ENCODE measurements around the gene SRM. TPM values are rescaled to one million over a fixed set of nuclear protein-coding genes. Genes with fewer than 3 reads are reported as not detected.
"Not testable (repeated sequence)": the region's sequence is repeated elsewhere in the genome, so short reads cannot be mapped to it uniquely, and the experiment has no call there.

SRM gene
- total RNA-seq, 1 donor from 2014 or later: 58.0 TPM

DNA sequence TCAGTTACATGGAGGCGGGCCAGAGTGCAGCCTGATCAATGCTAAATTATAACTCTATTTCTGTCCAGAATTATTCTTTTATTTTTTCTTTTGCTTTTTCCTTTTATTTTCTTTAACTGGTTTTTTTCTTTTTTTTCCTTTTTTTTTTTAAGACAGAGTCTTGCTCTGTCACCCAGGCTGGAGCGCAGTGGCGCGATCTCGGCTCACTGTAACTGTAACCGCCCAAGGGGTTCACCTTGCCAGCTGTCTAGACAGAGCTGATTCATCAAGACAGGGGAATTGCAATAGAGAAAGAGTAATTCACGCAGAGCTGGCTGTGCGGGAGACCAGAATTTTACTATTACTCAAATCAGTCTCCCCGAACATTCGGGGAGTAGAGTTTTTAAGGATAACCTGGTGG lies 8.7 kb downstream of the SRM start:
- intact Hi-C loops (cut with DNase I): loop anchor here (10.0 kb wide), 1 partner anchor 674 kb away; no protein-coding TSS in a partner anchor
- DNase-seq (ENCODE audit: low spot score): not testable (repeated sequence)

DNA sequence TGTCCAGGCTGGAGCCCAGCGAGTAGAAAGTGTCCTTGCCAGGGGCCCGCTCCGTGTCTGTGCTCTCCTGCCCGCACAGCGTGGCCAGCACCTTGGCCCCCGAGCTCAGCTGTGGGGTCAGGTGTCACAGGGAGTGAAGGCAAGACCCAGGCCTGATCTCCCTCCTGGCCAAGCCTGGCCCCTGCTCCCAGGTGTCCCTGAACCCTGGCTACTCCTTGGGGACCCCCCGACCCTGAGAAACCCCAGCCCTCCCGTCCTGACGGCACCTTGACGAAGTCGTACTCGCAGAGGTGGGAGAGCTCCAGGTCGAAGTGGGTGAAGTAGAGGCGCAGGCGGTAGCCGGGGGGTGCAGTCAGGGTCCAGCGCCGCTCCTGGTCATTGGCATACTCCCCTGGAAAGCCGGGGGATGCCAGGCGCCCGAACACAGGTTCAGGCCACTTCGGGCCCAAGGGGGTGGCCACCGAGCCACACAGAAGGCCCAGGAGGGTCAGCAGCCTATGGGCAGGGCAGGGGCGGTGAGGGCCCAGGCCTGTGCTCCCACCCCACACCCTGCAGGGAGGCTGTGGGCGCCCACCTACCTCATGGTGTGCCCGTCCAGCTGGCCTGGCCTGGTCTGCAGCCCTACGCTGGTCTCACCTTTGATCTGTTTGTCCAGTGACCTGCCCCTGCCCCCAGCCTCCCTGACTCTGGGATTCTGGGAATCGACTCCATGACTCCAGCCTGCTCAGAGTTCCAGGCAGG lies 13.0 kb downstream of the SRM start, which contains the start of gene MASP2:
TSS of gene MASP2 (minus strand) at position 615 of the 741 bp plus-strand sequence. CDS start at position 583, 32 bp downstream.
- intact Hi-C loops (cut with DNase I): no loop called here
- DNase-seq (ENCODE audit: low spot score): no peak

DNA sequence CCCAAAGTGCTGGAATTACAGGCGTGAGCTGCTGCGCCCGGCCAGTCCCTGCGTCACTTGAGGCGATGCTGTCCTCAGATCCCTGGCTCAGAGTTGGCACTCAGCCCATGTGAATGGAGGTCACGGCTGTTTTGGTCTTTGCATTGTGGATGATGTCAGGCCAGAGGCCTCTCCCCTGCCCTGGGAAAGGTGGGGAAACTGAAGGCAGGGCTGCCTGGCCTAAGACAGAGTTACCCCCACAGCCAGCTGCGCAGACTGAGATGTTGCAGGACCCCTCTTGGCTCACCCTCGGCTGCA lies 13.6 kb downstream of the SRM start:
- intact Hi-C loops (cut with DNase I): no loop called here

DNA sequence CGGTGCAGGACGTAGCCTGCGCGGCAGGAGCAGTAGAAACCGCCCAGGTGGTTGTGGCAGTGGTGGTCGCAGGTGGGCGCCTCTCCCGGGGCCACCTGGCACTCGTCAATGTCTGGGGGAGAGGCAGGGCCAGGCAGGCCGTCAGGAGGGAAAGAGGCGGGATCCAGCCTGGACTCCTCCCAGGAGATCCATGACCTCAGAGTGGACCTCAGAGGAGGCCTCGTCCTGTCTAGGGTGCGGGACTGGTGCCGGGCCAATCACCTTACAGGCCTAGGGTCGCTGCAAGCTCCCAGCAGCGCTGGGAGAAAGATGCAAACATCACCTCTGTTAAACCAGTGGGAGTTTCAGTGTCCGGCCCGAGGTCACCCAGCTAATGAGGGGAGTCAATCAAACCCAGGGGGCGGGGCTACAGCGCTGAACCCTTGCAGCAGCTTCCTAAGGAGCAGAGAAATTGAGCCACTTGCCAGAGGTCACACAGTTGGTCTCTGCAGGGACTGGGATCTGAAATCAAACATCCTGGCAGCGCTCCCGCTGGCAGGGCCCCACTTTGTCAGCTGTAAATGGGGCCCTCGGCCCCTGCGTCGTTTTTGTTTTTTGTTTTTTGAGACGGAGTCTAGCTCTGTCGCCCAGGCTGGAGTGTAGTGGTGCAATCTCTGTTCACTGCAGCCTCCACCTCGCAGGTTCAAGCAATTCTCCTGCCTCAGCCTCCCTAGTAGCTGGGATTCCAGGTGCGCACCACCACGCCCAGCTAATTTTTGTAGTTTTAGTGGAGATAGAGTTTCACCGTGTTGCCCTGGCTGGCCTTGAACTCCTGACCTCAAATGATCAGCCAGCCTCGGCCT lies 14.2 kb downstream of the SRM start:
- intact Hi-C loops (cut with DNase I): no loop called here
- DNase-seq (ENCODE audit: low spot score): no peak

More for the DNA sequence above, 13.6 kb downstream of the SRM start:
- DNase-seq (ENCODE audit: low spot score): no peak

DNA sequence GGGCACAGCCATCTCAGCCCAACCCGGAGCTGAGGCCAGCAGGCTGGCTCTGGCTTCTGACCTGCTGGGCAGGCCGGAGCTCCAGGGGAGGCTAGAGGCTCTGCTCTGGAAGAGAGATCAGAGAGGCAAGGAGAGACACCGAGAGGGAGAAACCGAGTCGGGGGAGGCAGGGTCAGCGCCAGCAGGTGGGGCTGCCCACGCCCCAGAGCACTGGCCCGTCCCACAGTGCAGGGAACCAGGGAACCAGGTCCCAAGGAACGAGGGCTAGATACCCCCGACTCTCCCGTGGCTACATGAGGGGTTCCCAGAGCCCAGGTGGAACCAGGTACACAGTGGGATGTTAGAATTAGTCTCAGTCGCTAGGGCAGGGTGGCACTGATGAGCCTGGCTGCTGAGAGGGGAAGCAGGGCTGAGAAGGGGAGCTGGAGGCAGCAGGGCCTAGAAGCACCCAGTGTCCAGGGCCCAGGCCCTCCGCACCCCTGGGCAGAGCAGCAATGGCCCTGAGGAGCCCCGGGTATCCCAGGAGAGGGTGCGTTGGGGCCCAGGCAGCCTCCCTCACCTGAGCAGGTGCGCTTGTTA lies 14.9 kb downstream of the SRM start:
- no peak for DNase-seq (ENCODE audit: low spot score)
- intact Hi-C loops (cut with DNase I): no loop called here

DNA sequence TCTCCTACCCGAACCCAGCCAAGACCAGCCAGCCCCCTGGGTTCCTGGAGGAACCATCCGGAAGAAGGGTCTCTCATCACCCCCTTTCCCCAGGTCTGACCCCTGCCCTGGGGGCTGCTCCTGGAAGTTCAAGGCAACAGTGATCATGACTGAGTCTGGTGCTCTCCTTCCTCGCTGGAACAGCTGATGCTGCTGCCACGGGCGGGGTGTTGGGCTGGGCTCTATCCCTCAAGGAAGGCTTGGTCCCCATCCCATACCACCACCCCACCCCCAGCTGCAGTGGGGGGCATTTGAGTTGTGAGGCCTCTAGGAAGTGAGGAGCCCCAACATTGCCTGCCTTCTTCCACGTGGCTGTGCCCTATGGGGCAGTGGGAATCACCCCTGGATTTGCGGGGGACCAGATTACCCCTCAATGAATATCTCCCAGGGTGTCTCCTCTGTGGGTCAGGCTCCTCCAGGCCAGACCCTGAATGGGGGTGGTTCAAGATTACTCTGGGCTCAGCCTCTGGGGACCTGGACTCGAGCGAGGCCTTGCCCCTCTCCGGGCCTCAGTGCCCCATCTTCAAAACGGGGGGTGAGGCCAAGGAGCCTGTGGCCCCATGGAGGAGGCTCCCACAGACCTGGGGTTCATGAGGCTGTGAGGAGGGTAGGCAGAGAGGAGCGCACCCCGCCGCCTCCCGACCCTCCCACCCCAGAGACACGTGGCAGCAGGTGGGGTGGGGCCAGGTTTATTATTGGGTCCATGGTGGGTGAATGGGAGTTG lies 15.6 kb downstream of the SRM start:
- no peak for DNase-seq (ENCODE audit: low spot score)
- intact Hi-C loops (cut with DNase I): no loop called here

DNA sequence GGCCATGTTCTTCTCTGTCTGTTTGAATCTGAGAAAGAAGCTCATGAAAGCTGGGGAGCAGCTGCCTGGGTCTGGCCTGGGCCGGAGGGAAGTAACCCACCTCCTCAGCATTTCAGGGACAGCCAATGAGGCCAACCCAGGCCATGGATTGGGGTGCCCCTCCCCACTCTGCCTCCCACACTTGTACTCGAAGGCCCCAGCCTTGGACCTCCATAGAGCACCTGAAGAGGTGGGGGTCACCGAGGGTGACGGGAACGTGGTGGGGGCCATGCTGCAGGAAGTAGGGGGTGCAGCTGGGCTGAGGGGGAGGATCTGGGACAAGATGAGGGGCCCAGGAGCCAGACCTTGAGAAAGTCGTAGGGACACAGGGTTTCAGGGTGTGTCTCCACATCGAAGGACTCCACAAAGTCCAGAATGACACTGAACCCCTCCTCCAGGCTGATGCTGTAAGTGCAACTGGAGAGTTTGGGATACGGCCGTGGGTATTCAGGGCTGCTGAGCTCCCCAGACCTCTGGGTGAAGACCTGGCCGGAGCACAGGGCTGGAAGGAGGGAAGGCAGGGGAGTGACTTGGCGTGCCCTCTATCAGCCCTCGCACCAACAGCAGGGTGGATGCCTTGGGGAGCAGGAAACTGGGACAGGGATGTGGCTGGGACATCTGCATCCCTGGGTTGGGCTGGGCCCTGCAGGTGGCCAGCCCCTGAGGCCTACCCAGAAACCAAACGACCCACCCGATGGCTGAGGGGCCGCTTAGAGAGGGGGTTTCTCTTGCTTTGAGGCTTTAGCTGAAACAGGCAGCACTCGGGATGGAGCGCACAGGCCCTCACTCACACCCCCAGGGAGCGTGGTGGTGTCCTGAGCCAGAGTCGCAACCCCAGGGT lies 16.6 kb downstream of the SRM start:
- DNase-seq (ENCODE audit: low spot score): no peak
- intact Hi-C loops (cut with DNase I): no loop called here

DNA sequence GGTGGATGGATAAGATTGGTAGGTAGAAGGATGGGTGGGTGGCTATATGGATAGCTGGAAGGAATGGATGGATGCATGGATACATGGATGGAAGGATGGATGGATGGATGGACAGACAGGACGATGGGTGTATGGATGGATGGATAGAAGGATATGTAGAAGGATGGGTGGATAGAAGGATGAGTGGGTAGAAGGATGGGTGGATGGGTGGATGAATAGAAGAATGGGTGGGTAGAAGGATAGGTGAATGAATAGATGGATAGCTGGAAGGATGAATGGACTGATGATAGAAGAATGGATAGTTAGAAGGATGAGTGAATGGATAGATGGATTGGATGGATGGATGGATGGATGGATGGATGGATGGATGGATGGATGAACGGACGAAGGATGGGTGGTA lies 17.8 kb downstream of the SRM start:
- no peak for DNase-seq (ENCODE audit: low spot score)
- intact Hi-C loops (cut with DNase I): no loop called here

DNA sequence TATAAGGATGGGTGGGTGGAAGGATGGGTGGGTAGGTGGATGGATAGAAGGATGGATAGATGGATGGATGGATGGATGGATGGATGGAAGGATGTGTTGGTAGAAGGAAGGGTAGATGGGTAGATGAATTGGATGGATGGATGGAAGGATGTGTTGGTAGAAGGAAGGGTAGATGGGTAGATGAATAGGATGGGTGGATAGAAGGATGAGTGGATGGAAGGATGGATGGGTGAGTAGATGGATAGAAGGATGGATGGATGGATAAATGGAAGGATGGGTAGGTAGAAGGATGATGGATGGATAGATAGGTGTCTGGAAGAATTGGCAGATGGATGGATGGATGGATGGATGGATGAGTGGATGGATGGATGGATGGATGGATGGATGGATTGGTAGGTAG lies 18.8 kb downstream of the SRM start:
- no peak for DNase-seq (ENCODE audit: low spot score)
- intact Hi-C loops (cut with DNase I): no loop called here

DNA sequence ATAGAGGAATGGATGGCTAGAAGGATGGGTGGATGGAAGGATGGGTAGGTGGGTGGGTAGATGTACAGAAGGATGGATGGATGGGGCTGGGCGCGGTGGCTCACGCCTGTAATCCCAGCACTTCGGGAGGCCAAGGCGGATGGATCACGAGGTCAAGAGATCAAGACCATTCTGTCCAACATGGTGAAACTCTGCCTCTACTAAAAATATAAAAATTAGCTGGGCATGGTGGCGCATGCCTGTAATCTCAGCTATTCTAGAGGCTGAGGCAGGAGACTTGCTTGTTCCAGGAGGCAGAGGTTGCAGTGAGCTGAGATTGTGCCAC lies 19.8 kb downstream of the SRM start:
- intact Hi-C loops (cut with DNase I): not testable (repeated sequence)

DNA sequence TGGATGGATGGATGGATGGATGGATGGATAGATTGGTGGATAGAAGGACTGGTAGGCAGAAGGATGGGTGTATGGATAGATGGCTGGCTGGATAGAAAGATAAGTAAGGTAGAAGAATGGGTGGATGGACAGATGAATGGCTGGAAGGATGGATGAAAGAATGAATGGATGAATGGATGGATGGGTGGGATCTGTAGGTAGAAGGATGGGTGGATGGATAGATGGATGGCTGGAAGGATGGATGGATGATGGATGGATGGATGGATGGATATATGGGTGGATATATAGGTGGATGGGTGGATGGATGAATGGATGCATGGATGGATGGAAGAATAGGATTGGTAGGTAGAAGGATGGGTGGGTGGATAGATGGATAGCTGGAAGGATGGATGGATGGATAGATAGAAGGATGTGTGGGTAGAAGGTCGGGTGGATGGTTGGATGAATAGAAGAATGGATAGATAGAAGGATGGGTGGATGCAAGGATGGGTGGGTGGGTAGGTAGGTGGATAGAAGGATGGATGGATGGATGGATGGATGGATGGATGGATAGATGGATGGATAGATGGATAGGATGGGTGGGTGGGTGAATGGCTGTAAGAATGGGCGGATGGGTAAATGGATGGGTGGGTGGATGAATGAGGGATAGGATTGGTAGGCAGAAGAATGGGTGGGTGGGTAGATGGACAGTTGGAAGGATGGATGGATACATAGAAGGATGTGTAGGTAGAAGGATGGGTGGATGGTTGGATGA lies 20.3 kb downstream of the SRM start:
- DNase-seq (ENCODE audit: low spot score): no peak
- intact Hi-C loops (cut with DNase I): loop anchor here (10.0 kb wide), 1 partner anchor 205 kb away; no protein-coding TSS in a partner anchor

More for the DNA sequence above, 19.8 kb downstream of the SRM start:
- DNase-seq (ENCODE audit: low spot score): not testable (repeated sequence)

DNA sequence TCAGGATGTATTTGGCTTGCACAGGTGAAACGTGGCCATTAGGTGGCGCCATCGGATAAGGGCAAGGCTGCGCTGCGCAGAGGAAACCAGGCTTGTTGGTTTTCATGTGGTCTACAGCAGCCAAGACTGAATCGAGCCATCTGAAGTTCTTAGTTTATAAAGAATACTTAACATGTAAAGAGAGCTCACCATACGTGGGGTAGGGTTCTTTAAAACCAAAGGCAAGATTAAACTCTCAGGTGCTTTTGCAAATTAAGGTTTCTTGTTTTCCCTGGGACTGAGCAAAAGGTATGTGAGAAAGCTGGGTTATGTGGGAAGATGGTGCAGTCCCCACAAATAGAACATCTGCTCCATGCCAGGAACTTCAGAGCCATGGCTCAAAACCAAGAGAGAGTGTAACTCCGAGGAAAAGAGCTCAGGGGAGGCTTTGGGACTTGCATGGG lies 22.1 kb downstream of the SRM start:
- intact Hi-C loops (cut with DNase I): loop anchor here (1.0 to 10.0 kb wide), 2 partner anchors 207 to 608 kb away; no protein-coding TSS in a partner anchor
- peak; percentile 93 for DNase-seq (ENCODE audit: low spot score)

DNA sequence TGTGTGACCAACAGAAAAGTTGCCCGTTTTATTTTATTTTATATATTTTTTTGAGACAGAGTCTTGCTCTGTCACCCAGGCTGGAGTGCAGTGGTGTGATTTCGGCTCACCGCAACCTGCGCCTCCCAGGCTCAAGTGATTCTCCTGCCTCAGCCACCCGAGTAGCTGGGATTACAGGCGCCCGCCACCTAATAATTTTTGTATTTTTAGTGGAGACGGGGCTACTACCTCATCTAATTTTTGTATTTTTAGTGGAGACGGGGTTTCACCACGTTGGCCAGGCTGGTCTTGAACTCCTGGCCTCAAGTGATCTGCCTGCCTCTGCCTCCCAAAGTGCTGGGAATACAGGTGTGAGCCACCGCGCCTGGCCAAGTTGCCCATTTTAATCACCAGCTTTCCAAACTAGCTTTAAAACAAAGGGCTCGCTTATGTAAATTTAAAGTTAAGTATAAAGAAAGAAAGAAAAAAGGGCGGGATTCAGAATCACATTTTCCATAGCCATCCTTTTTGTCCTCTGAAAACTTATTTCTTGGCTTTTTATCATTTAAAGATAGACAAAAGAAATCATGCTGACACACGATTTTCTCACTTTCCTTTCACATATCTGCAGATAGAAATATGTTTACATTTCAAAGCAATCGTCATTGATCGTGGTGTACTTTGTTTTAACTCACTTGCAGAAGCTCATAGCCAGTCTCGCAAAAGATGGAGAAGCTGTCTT lies 22.6 kb downstream of the SRM start:
- intact Hi-C loops (cut with DNase I): loop anchor here (1.0 to 10.0 kb wide), 2 partner anchors 208 to 608 kb away; no protein-coding TSS in a partner anchor
- not testable (repeated sequence) for DNase-seq (ENCODE audit: low spot score)

DNA sequence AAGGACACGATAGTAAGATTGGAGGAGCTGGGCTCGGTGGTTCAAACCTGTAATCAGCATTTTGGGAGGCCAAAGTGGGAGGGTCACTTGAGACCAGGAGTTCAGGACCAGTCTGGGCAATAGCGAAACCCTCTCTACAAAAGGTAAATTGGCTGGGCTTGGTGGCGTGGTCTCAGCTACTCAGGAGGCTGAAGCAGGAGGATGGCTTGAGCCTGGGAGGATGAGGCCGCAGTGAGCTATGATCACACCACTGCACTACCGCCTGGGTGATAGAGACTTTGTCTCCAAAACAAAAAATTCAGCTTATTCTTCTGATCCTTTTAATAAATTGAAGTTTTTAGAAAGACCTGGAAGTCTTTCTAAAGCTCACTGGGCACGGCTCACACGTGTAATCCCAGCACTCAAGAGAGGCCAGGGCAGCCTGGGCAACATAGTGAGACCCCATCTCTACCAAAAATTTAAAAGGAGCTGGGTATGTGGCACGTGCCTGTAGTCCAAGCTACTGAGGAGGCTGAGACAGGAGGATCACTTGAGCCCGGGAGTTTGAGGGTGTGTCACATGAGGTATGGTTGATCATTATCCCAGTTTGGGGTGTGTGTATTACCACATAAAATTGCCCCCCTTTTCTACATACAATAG lies 28.1 kb downstream of the SRM start:
- intact Hi-C loops (cut with DNase I): loop anchor here (10.0 kb wide), 1 partner anchor 213 kb away; no protein-coding TSS in a partner anchor
- no peak for DNase-seq (ENCODE audit: low spot score)

DNA sequence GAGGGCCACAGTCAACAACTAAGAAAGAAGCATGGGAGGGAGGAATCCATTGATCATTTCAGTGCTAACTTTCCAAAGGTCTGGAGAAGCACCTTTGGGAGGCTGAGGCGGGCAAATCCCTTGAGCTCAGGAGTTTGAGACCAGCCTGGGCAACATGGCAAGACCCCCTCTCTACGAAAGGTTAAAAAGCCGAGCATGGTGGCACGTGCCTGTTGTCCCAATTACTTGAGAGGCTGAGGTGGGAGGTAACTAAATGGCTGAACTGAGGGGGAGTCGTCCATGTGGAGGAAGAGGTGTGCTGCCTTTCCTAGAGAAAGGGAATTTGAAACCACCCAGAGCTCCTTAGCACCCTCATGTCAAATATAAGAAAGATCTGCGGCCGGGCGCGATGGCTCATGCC lies 29.0 kb downstream of the SRM start:
- intact Hi-C loops (cut with DNase I): loop anchor here (10.0 kb wide), 1 partner anchor 214 kb away; no protein-coding TSS in a partner anchor
- no peak for DNase-seq (ENCODE audit: low spot score)

DNA sequence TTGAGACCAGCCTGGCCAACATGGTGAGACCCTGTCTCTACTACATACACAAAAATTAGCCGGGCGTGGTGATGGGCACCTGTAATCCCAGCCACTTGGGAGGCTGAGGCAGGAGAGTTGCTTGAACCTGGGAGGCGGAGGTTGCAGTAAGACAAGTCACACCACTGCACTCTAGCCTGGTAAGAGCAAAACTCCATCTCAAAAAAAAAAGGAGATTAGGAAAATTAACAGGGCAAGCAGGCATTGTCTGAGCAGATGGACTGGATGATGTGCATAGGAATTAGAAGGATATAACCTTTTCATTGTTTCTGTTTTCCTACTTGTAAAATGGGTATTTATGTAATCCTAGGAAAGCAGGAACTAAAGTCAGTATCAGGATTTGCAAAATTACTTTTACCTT lies 31.8 kb downstream of the SRM start:
- intact Hi-C loops (cut with DNase I): no loop called here
- DNase-seq (ENCODE audit: low spot score): no peak

DNA sequence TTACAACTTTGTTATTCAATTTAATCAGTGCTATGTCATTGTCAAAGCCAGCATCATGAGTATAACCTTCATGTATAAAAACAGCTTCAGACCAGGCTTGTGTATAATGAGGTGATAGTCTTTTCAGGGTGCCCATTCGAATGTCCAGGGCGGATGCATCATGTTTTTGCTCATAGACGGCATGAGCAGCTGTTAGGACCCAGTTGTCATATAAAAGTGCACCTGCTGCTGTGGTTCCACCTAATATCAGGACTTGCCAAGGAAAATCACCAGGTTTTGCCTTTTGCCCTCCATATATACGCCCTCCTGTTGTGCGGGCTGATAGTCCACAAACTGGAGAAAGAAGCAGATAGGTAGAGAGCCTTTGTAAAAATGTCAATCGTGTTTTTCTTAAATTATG lies 32.5 kb downstream of the SRM start:
- no peak for DNase-seq (ENCODE audit: low spot score)
- intact Hi-C loops (cut with DNase I): no loop called here
